GM12872 (cell line): ENCODE results near the gene NOL4L.
A peak's percentile ranks its signal among the peaks of the same experiment; 100 is the strongest.

ENCODE experiments used
- TF ChIP-seq, protein P1 (sequence below): IDR thresholded peaks from 3 replicates; pipeline ENCODE4 v1.5.1; 2011; ENCODE audit warnings: low read depth, mild to moderate bottlenecking, low read length, moderate library complexity; ENCODE audit not compliant: insufficient read depth

NOL4L gene

DNA sequence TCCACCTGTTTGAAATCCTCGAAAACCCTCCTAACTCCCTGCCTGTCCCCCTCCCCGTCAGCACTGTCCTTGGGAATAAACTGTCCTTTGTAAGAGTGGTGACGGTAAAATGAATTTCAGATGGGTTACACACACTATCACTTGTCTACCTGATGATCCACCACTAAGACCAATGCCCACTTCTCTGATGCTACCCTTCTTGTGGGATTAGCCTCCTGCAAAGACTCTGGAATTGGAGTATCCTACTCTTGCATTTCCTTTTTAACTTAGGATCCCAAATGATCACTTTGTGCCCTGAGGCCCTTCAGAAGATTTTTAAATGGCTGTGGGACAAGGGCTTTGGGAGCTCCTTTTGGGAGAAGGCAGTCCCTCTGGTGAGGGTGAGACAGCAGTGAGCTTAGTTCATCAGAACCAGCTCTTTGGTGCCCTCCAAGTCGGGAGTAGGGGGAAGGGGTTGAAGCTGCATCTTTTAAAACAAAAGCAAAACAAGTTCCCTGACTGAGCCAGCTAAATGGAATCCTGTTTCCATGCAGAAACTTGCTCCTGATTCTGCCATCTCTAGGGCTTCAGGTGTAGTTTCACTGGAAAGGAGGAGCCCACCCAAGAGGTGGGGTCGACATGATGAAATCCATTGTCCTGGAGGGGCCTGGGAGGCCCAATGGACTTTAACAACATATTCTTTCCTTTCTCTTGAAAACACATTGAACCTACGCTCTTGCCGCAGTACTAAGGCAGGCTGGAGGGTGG is 140.5 kb downstream of the NOL4L start:
- TF ChIP-seq, protein P1, sequence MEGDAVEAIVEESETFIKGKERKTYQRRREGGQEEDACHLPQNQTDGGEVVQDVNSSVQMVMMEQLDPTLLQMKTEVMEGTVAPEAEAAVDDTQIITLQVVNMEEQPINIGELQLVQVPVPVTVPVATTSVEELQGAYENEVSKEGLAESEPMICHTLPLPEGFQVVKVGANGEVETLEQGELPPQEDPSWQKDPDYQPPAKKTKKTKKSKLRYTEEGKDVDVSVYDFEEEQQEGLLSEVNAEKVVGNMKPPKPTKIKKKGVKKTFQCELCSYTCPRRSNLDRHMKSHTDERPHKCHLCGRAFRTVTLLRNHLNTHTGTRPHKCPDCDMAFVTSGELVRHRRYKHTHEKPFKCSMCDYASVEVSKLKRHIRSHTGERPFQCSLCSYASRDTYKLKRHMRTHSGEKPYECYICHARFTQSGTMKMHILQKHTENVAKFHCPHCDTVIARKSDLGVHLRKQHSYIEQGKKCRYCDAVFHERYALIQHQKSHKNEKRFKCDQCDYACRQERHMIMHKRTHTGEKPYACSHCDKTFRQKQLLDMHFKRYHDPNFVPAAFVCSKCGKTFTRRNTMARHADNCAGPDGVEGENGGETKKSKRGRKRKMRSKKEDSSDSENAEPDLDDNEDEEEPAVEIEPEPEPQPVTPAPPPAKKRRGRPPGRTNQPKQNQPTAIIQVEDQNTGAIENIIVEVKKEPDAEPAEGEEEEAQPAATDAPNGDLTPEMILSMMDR: no peak

DNA sequence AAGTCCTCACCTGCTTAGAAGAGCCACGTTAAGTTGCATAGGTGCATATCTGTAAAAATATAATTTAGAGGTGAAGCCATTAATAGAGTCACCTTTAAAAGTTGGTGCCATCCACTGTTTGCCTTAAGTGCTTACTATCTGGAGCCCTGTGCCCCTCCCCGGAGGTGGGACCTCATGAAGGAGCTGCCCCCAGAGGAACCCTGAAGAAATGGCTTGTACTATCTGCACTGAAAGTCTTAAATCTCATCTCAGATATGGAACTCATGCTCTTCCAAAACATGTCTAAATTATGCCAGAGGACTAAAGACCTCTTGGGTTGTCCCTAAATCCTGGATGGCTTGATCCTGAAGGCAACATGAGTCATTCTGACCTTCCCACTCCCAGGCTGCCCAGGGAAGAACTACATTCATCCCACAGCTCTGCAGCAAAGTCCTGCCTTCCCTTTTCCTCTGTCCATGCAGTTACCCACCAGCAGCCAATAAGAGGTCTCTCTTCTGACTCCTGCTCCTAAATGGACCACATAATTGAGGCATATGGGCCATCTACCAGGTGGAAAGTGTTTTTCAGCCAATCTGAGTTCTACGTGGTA is 141.7 kb downstream of the NOL4L start:
- TF ChIP-seq, protein P1: 0 out of 3 replicates have a peak, but pooled peaks have one; percentile 6

DNA sequence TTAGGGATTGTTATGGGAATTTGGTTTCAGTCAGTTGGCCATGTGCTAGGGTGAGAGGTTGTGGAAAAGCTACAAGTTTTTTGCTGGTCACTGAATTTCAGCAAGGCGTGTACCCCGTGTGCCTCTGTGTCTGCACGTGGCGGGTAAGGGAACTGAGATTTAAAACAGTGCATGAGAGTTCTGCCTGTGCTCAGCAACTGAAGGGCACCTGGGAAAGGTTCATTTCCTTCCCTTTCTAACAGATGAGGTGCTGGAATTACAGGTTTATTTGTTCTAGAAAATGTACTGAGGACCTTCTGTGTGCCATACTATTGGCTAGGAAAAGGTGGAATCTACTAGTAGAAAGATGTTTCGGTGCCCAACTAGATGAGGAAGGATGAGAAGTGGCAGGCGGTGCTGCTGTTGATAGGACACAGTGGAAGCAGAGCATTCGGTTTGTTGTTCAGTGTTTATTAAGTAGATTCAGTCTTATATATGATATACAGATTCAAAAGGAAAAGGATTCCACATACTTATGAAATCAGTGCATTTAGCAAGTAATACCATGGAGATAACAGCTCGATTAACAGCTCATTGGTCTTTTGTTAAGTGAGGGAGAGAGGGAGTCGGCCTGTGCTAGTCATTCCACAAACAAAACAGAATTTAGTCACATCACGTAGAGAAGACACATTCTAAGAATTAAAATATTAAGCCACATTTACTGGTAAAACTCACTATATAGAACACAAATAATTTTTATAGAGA is 142.3 kb downstream of the NOL4L start:
- TF ChIP-seq, protein P1: no peak

DNA sequence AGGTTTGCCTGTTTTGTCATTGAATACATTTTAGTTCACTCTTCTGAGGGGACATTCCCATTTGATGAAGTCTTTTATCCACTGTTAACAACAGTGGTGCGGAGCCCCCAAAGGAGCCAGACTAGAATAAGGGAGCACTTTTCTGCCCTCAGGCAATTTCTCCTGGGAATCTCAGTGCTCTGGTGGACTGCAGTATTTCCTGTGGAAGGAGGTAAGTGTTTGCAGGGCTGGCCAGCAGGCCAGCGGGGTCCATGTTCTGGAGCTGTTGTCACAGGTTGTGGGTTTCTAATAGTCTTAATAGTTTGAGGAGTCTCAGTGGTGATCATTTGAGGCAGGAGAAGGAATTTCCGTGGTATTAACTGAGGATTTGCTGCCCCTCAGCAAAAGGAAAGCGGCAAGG is 143.5 kb downstream of the NOL4L start:
- TF ChIP-seq, protein P1: no peak

DNA sequence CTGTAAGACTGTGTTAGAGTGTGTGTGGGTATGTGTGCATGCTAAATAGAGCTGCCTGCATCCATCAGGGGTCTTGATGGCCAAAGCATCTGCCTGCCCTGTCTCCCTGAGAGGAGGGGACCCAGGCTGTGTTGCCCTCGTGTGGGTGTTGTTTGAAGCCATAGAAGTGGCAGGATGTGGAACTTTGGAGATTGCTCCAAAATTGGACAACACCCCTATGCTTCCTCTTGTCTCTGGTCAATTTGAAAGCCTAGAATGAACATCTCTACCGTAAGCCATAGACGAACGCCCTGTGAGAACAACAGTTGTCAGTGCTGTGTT is 144.4 kb downstream of the NOL4L start:
- TF ChIP-seq, protein P1: no peak

DNA sequence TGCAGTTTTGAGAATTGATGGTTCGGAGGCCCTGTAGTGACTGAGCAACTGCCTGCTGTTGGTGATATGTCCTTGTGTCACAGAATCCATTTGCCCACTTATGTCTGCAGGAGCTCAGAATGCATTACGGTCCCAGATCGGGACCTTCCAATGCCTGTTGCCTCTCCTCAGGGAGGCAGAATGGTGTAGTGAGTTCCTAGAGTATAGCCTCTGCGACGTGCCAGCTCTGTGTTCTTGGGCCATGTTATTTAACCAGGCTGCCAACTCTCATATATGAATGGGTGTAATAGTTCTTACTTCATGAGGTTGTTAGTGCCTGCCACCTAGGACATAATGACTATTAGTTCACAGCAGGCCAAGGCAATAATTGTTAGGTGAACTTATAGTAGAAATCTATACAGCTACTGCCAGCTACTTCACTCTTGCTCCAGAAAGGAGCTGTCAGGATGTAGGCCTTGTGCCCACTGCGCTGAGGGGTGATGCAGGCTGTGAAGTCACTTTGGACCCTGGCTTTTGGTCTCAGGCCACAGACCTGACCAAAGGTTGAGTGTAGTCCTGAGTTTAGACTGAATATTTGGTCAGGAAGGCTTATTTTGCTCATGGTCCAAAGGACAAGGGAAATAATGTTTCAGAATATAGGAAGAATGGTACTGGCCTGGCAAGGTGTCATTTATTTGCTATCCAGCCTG is 144.9 kb downstream of the NOL4L start:
- TF ChIP-seq, protein P1: no peak
